ENCODE data around the gene PRSS3. TPM values are rescaled to one million over a fixed set of nuclear protein-coding genes. Genes with fewer than 3 reads are reported as not detected.
"Not testable (repeated sequence)": the region's sequence is repeated elsewhere in the genome, so short reads cannot be mapped to it uniquely, and the experiment has no call there.

PRSS3 gene
- total RNA-seq, 1 donor: not detected

DNA sequence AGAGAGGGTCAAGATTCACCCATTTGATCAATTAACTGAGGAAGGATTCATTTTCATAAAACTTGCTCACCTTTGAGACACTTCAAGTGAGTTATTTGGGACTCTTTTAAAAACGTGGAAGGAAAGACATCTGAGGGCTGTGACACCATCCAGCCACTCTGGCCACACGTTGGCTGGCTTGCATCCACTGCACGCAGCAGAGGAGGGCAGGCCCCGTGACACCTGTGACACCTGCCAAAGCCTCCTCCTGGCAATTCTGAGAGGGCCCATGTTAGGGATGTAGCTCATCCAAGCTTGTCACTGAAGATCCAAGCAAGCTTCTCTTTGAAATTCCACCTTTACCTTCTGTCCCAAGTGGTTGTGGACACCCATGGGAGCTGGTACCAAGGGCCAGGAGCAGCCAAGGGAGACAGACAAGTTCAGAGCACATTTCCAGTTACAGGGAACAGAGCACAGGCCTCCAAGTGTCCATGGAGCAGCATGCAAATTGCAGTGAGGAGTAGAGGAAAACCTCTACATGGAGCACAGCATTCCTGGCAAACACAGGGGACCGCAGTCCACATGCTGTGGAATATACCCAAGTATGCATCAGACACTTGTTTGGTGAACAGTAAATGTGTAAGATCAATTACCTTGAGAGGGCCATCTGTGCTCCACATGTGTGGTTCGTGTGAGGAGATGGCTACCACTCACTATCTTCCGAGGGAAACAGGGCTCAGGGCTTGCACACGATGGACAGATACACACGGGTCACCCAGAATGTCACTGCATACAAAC, 4.8 kb downstream of the PRSS3 start:
- Histone ChIP-seq H3K27me3 (ENCODE audit: insufficient read depth, low read length) (no peaks in the 10 kb centered on the region), H3K4me1 (ENCODE audit: insufficient read depth, low read length) (no peaks in the 10 kb centered on the region), H3K4me3 (ENCODE audit: low read length) (no peak overlapping the region), H3K9me3 (ENCODE audit: low read depth, low read length) (no peaks in the 10 kb centered on the region)

GRCh38 chr9:33800886-33801285, 5.5 kb downstream of the PRSS3 start:
- no peaks in the 10 kb centered on the region for H3K27me3 ChIP-seq (ENCODE audit: insufficient read depth, low read length)
- no peaks in the 10 kb centered on the region for H3K9me3 ChIP-seq (ENCODE audit: low read depth, low read length)
- H3K4me1 ChIP-seq (ENCODE audit: insufficient read depth, low read length): no peaks in the 10 kb centered on the region
- H3K4me3 ChIP-seq (ENCODE audit: low read length): no peak overlapping the region

GRCh38 chr9:33801943-33802500, 6.7 kb downstream of the PRSS3 start:
- not testable (repeated sequence) for H3K4me1 ChIP-seq (ENCODE audit: insufficient read depth, low read length); H3K27me3 ChIP-seq (ENCODE audit: insufficient read depth, low read length); H3K4me3 ChIP-seq (ENCODE audit: low read length); H3K9me3 ChIP-seq (ENCODE audit: low read depth, low read length)

DNA sequence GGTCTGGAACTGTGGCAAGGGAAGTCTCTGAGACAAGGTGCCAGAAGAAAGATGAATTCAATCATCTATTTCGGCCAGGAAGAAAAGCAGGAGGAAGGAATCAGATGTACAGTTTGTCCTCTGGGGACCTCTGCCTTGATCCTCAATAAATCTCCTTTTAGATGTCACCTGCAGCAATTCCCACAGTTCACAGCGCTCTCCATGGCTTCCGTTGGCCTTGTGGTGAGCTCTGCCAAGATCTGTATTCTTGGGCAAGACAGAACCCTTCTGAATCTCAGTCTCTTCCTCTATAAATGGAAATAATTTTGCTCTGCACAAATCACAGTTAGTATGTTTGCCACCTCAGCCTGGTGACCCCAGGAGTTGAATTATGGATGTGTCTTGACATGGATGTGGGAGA, 8.8 kb downstream of the PRSS3 start:
- H3K4me3 ChIP-seq (ENCODE audit: low read length); H3K4me1 ChIP-seq (ENCODE audit: insufficient read depth, low read length): not testable (repeated sequence)

DNA sequence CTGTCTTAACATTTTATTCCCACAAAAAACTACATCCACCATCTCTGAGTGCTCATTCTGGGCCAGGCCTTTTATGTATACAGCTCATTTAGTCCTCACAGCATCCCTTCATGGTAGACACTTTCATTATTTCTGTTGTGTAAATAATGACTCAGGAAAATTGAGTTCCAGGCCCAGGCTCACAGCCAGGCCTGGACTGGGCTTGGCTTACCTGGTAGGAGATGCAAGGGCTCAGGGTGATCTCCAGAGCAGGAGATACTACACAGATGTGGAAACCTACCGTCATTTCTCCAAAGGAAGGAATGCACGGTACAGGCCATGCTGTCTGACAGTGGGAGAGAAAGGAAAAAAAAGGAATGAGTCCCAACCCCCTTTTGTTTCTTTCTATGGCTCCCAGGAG, 11.8 kb downstream of the PRSS3 start:
- not testable (repeated sequence) for H3K9me3 ChIP-seq (ENCODE audit: low read depth, low read length); H3K4me3 ChIP-seq (ENCODE audit: low read length); H3K4me1 ChIP-seq (ENCODE audit: insufficient read depth, low read length); H3K27me3 ChIP-seq (ENCODE audit: insufficient read depth, low read length)

More for the DNA sequence above, 8.8 kb downstream of the PRSS3 start:
- H3K9me3 ChIP-seq (ENCODE audit: low read depth, low read length); H3K27me3 ChIP-seq (ENCODE audit: insufficient read depth, low read length): not testable (repeated sequence)

GRCh38 chr9:33808979-33809322, 13.6 kb downstream of the PRSS3 start:
- not testable (repeated sequence) for H3K4me1 ChIP-seq (ENCODE audit: insufficient read depth, low read length); H3K4me3 ChIP-seq (ENCODE audit: low read length); H3K9me3 ChIP-seq (ENCODE audit: low read depth, low read length); H3K27me3 ChIP-seq (ENCODE audit: insufficient read depth, low read length)

GRCh38 chr9:33809506-33809905, 14.1 kb downstream of the PRSS3 start:
- H3K9me3 ChIP-seq (ENCODE audit: low read depth, low read length): no peaks in the 10 kb centered on the region
- peaks cover 12% of the 10 kb centered on the region for H3K4me1 ChIP-seq (ENCODE audit: insufficient read depth, low read length)
- H3K4me3 ChIP-seq (ENCODE audit: low read length): no peak overlapping the region
- no peaks in the 10 kb centered on the region for H3K27me3 ChIP-seq (ENCODE audit: insufficient read depth, low read length)

DNA sequence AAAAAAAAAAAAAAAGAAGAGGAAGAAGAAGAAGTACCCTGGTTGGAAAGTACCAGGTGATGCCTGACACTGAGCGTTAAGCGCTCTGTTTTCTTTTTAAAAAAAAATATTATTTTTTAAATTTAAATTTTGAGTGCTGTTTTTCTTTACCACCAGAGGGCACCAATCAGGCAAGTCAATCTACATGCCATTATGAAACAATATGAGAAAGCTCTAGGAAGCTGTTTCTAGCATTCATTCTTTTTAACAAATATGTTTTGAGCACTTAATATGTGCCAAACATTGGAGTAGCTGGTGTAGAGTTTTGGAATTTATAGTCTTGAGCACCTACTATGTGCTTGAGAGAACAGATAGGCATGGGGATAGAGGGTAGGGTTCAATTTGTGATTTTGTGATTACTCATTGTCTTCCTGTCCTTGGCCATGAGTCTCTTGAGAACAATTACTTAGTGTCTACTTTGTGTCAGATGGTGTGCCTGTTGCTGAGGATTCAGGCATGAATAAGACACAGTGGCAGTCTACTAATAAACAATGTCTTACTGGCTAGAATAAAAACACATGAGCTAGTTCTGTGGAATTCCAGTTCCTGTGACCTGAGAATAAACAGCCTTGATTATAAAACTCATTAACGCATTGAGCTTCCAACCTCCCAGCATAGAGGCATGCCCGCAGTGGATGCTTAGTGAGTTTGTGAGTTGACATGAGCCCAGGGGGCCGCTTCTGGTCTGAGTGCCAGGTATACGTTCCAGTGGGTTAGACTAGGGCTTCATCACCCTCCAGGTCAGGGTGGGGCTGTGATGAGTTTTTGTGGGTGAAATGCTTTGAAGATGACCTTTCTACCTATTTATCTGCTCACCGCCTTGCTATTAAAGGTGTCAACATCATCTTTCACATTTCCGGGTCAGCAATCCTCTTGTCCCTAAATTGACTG, 18.6 kb downstream of the PRSS3 start:
- peaks cover 35% of the 10 kb centered on the region for H3K4me1 ChIP-seq (ENCODE audit: insufficient read depth, low read length)
- no peaks in the 10 kb centered on the region for H3K27me3 ChIP-seq (ENCODE audit: insufficient read depth, low read length)
- no peaks in the 10 kb centered on the region for H3K9me3 ChIP-seq (ENCODE audit: low read depth, low read length)
- no peak overlapping the region for H3K4me3 ChIP-seq (ENCODE audit: low read length)

- Histone ChIP-seq H3K9me3 (ENCODE audit: low read depth, low read length) (no peaks in the 10 kb centered on the region), H3K4me3 (ENCODE audit: low read length) (no peak overlapping the region), H3K27me3 (ENCODE audit: insufficient read depth, low read length) (no peaks in the 10 kb centered on the region), H3K4me1 (ENCODE audit: insufficient read depth, low read length) (peaks cover 45% of the 10 kb centered on the region)
These were observed 20.4 kb downstream of the PRSS3 start for GRCh38 chr9:33815781-33816180.

GRCh38 chr9:33816327-33817252, 21.2 kb downstream of the PRSS3 start, which contains the start of gene UBE2R2:
Gene UBE2R2 (plus strand): TSS chr9:33817160. CDS start chr9:33817758, 598 bp downstream.
- Histone ChIP-seq H3K4me3 (ENCODE audit: low read length) (peak within 1 kb of the TSS; percentile 92), H3K9me3 (ENCODE audit: low read depth, low read length) (no peaks in the 10 kb centered on the region), H3K27me3 (ENCODE audit: insufficient read depth, low read length) (no peaks in the 10 kb centered on the region), H3K4me1 (ENCODE audit: insufficient read depth, low read length) (peaks cover 53% of the 10 kb centered on the region)

GRCh38 chr9:33817327-33818166, 22.2 kb downstream of the PRSS3 start:
- Histone ChIP-seq H3K4me1 (ENCODE audit: insufficient read depth, low read length) (peaks cover 60% of the 10 kb centered on the region), H3K9me3 (ENCODE audit: low read depth, low read length) (no peaks in the 10 kb centered on the region), H3K4me3 (ENCODE audit: low read length) (peak overlapping the region; percentile 92), H3K27me3 (ENCODE audit: insufficient read depth, low read length) (no peaks in the 10 kb centered on the region)

DNA sequence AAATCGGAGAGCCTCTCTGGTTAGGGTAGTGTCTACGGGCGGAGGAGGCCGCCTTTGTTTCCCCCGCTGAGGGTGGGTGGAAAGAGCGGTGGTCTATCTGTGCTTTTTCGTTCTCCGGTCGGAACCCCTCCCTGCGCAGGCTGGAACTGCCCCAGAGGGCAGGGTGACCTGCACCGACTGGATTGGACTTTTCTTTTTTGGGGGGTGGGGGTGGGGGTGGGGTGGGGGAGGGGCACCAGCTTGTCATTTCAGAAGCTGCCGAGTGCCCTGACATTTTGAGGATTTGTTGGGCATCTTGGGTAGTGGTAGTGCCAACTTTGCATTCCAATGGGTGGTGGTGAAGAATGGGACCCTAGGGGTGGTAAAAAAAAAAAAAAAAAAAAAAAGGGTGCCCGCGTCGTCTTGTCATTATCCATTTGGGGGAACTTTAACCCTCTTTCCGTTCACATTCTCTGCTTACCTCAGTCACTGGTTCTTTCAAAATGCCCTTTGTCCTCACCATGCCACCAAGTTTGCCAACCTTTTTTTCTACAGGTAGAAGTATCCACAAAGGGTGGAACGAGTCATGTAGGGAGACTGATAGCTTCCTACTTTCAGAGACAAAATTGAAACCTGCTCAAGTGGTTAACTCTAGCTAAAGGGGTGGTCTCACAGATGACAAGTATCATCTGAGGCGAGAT, 22.9 kb downstream of the PRSS3 start:
- H3K27me3 ChIP-seq (ENCODE audit: insufficient read depth, low read length): no peaks in the 10 kb centered on the region
- no peaks in the 10 kb centered on the region for H3K9me3 ChIP-seq (ENCODE audit: low read depth, low read length)
- peaks cover 62% of the 10 kb centered on the region for H3K4me1 ChIP-seq (ENCODE audit: insufficient read depth, low read length)
- peak overlapping the region; percentile 92 for H3K4me3 ChIP-seq (ENCODE audit: low read length)

- Histone ChIP-seq H3K27me3 (ENCODE audit: insufficient read depth, low read length) (no peaks in the 10 kb centered on the region), H3K4me3 (ENCODE audit: low read length) (peak overlapping the region; percentile 92), H3K9me3 (ENCODE audit: low read depth, low read length) (no peaks in the 10 kb centered on the region), H3K4me1 (ENCODE audit: insufficient read depth, low read length) (peaks cover 60% of the 10 kb centered on the region)
These were observed 23.6 kb downstream of the PRSS3 start for GRCh38 chr9:33818847-33819500.

All from mononuclear cell (primary cell).